Ishikawa (cell line): ENCODE results near the gene SNX32.

Experiments used
- CEBPB ChIP-seq: IDR thresholded peaks from 2 replicates; pipeline ENCODE4 v1.6.1; 2012
- CREB1 ChIP-seq: IDR thresholded peaks from 2 replicates; pipeline ENCODE4 v1.6.1; 2012; ENCODE audit warnings: low read depth
- EGR1 ChIP-seq: IDR thresholded peaks from 2 replicates; pipeline ENCODE4 v1.6.1; 2012
- EP300 ChIP-seq: IDR thresholded peaks from 2 replicates; pipeline ENCODE4 v1.6.1; 2012; ENCODE audit warnings: borderline replicate concordance
- FOXM1 ChIP-seq: IDR thresholded peaks from 2 replicates; pipeline ENCODE4 v1.6.1; 2012; ENCODE audit warnings: low read depth, borderline replicate concordance
- MAX ChIP-seq: IDR thresholded peaks from 2 replicates; pipeline ENCODE4 v1.6.1; 2012
- NFIC ChIP-seq: IDR thresholded peaks from 2 replicates; pipeline ENCODE4 v1.6.1; 2012
- RAD21 ChIP-seq: IDR thresholded peaks from 2 replicates; pipeline ENCODE4 v1.6.1; 2012; ENCODE audit warnings: low read depth
- REST ChIP-seq: IDR thresholded peaks from 2 replicates; pipeline ENCODE4 v1.6.1; 2012; ENCODE audit warnings: low read depth, mild to moderate bottlenecking
- TAF1 ChIP-seq: IDR thresholded peaks from 2 replicates; pipeline ENCODE4 v1.6.1; 2012; ENCODE audit warnings: low read depth, mild to moderate bottlenecking
- TCF12 ChIP-seq: IDR thresholded peaks from 2 replicates; pipeline ENCODE4 v1.6.1; 2012; ENCODE audit warnings: low read depth
- TEAD4 ChIP-seq: IDR thresholded peaks from 2 replicates; pipeline ENCODE4 v1.6.1; 2012
- USF1 ChIP-seq: IDR thresholded peaks from 2 replicates; pipeline ENCODE4 v1.6.1; 2012
- YY1 ChIP-seq: IDR thresholded peaks from 2 replicates; pipeline ENCODE4 v1.6.1; 2012; ENCODE audit warnings: low read depth
- ZBTB7A ChIP-seq: IDR thresholded peaks from 2 replicates; pipeline ENCODE4 v1.6.1; 2012; ENCODE audit warnings: low read depth

Gene SNX32

GRCh38 chr11:65833297-65834030, at the start of gene SNX32:
TSS of gene SNX32 (plus strand) at chr11:65833963. CDS start at chr11:65834066, 103 bp downstream.
- TF ChIP-seq CREB1, result peak; percentile 32; the same call in 1 of the 2 replicates
- TF ChIP-seq EGR1, result 0 out of 2 replicates have a peak, but pooled peaks have one; percentile 25
- TF ChIP-seq RAD21, result no peak
- no peak for TF ChIP-seq REST
- peak; percentile 48; the same call in 1 of the 2 replicates for TF ChIP-seq MAX
- no peak for TF ChIP-seq USF1

GRCh38 chr11:65785319-65786007, 48.3 kb upstream of the SNX32 start:
- TF ChIP-seq EGR1 (no peak), RAD21 (no peak), TEAD4 (no peak), USF1 (no peak), TAF1 (no peak), CREB1 (no peak), YY1 (no peak), CEBPB (no peak)

GRCh38 chr11:65786008-65786785, 47.6 kb upstream of the SNX32 start:
- no peak for TF ChIP-seq YY1
- peak; percentile 42; the same call in 1 of the 2 replicates for TF ChIP-seq MAX
- no peak for TF ChIP-seq ZBTB7A
- 0 out of 2 replicates have a peak, but pooled peaks have one; percentile 3 for TF ChIP-seq EP300
- TF ChIP-seq EGR1, result no peak

- TF ChIP-seq ZBTB7A (peak; percentile 49; the same call in 1 of the 2 replicates), YY1 (no peak), EP300 (0 out of 2 replicates have a peak, but pooled peaks have one; percentile 9), MAX (peak; percentile 78), TCF12 (peak; percentile 23; the same call in 1 of the 2 replicates), CREB1 (no peak), EGR1 (no peak)
Measured at GRCh38 chr11:65786786-65787636, 46.8 kb upstream of the SNX32 start, which contains the start of gene OVOL1. TSS of gene OVOL1 (plus strand) at chr11:65787063. CDS start at chr11:65787374, 311 bp downstream.

GRCh38 chr11:65787649-65788622, 45.8 kb upstream of the SNX32 start:
- TF ChIP-seq EP300 (no peak), CEBPB (no peak), USF1 (no peak), ZBTB7A (no peak), TCF12 (no peak), TAF1 (no peak), REST (no peak), FOXM1 (no peak), YY1 (no peak), NFIC (no peak), TEAD4 (no peak)
